ENCODE results near the gene JAK1.

GRCh38 chr1:64956733-64957441 is 9.5 kb downstream of the JAK1 start:
- TF ChIP-seq POLR2A (IDR thresholded peaks at IDR 0.05) (no peak), POLR2AphosphoS5 (IDR thresholded peaks at IDR 0.05) (no peak)
- TF ChIP-seq, protein P1, sequence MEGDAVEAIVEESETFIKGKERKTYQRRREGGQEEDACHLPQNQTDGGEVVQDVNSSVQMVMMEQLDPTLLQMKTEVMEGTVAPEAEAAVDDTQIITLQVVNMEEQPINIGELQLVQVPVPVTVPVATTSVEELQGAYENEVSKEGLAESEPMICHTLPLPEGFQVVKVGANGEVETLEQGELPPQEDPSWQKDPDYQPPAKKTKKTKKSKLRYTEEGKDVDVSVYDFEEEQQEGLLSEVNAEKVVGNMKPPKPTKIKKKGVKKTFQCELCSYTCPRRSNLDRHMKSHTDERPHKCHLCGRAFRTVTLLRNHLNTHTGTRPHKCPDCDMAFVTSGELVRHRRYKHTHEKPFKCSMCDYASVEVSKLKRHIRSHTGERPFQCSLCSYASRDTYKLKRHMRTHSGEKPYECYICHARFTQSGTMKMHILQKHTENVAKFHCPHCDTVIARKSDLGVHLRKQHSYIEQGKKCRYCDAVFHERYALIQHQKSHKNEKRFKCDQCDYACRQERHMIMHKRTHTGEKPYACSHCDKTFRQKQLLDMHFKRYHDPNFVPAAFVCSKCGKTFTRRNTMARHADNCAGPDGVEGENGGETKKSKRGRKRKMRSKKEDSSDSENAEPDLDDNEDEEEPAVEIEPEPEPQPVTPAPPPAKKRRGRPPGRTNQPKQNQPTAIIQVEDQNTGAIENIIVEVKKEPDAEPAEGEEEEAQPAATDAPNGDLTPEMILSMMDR (IDR thresholded peaks at IDR 0.05): no peak
